ENCODE results near the gene LGR4. TPM values are rescaled to one million over a fixed set of nuclear protein-coding genes. Genes with fewer than 3 reads are reported as not detected.
A peak's percentile ranks its signal among the peaks of the same experiment; 100 is the strongest.

LGR4 gene
- total and polyA plus RNA-seq, 12 donors: 7.3 to 90.4 (median 38.6) TPM

DNA sequence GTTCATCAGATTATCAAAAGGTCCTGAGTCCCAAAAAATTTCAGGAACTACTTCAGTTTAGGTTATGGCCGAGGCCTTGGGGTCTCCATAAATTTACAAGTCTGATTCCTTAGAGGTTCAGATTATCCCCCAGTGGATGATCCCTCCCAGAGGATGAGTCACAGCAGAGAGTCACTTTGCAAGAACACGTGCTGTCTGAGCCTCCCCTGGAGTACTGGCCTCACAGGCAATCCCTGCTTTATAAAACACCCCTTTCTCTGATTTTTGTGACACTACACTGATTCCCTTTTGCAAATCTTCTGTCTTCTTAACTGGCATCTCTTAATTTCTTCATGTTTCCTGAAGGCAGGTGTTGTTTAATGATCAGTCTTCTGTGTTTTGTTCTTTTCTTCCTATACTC is 154.8 kb downstream of the LGR4 start:
- Histone ChIP-seq H3K9me3 (replicated peaks in 1 of 3) (no peaks in the 10 kb centered on the region), H3K27me3 (no peaks in the 10 kb centered on the region), H3K27ac (no peak overlapping the region), H3K36me3 (replicated peaks in 1 of 2) (no peaks in the 10 kb centered on the region), H3K4me3 (no peak overlapping the region), H3K4me1 (replicated peaks in 1 of 2) (no peaks in the 10 kb centered on the region)
- intact Hi-C loops (cut with DNase I): no loop called here
- TF ChIP-seq, protein P1, sequence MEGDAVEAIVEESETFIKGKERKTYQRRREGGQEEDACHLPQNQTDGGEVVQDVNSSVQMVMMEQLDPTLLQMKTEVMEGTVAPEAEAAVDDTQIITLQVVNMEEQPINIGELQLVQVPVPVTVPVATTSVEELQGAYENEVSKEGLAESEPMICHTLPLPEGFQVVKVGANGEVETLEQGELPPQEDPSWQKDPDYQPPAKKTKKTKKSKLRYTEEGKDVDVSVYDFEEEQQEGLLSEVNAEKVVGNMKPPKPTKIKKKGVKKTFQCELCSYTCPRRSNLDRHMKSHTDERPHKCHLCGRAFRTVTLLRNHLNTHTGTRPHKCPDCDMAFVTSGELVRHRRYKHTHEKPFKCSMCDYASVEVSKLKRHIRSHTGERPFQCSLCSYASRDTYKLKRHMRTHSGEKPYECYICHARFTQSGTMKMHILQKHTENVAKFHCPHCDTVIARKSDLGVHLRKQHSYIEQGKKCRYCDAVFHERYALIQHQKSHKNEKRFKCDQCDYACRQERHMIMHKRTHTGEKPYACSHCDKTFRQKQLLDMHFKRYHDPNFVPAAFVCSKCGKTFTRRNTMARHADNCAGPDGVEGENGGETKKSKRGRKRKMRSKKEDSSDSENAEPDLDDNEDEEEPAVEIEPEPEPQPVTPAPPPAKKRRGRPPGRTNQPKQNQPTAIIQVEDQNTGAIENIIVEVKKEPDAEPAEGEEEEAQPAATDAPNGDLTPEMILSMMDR (IDR thresholded peaks at IDR 0.05): no peak
- TF ChIP-seq POLR2A (IDR thresholded peaks at IDR 0.05): no peak
- 50 to 69% (median 64%) methylated on average over 2 of the region's 2 CpGs for WGBS, 4 donors
- peak in 5 of 7 donors; percentile 31 to 60 (median 34) for DNase-seq

Small RNA genes within 50 kb of the gene (microRNA-seq; reads per million reads assigned to microRNA genes)
- gene MIR8087: 0 reads per million in 3 donors

Small RNA genes within 50 kb of the gene (small RNA-seq; reads per million reads assigned to genes)
- 0 reads per million in 2 donors for gene AC100771.1
- gene MIR8087: 0 reads per million in 2 donors
- 0 reads per million in 2 donors for gene RNA5SP339

Other genes starting within 250 kb of the LGR4 start
- gene CCDC34, start 109.6 kb downstream of the LGR4 start, total RNA-seq: 10 to 100 TPM in 2 of 9 donors, 1 to 10 TPM in 7; 2.5 to 12.1 (median 4.4) TPM
- gene CCDC34, start 109.6 kb downstream of the LGR4 start, polyA plus RNA-seq: 10 to 100 TPM; 10.0 to 16.6 (median 13.0) TPM
- 10 to 100 TPM; 25.5 to 53.4 (median 39.4) TPM for gene LIN7C, start 34.0 kb upstream of the LGR4 start, total RNA-seq
- gene LIN7C, start 34.0 kb upstream of the LGR4 start, polyA plus RNA-seq: 10 to 100 TPM in 1 of 3 donors, 1 to 10 TPM in 2; 7.2 to 20.3 (median 7.8) TPM
- gene BDNF, start 227.7 kb upstream of the LGR4 start, total RNA-seq: under 1 TPM in 7 of 9 donors, not detected in 2; under 0.01 to 0.42 (median 0.20) TPM
- under 1 TPM; 0.08 to 0.31 (median 0.24) TPM for gene BDNF, start 227.7 kb upstream of the LGR4 start, polyA plus RNA-seq